Measurements from ENCODE around the gene PAM. TPM values are rescaled to one million over a fixed set of nuclear protein-coding genes. Genes with fewer than 3 reads are reported as not detected.

Gene PAM
- total and polyA plus RNA-seq, 2 of the 8 experiments (the other 6 are each of a cell fraction or from before 2014, with no cell fraction given), result 30.4 to 67.8 TPM

GRCh38 chr5:102902647-102903046 lies 147.5 kb downstream of the PAM start (continued):
- no peak for TF ChIP-seq NANOG (IDR thresholded peaks at IDR 0.05; ENCODE audit: insufficient read depth, low read depth, low read length, poor library complexity, severe bottlenecking)
- TF ChIP-seq SP1 (IDR thresholded peaks at IDR 0.05; ENCODE audit: low read depth, low read length), result no peak
- no peak for TF ChIP-seq RAD21 (IDR thresholded peaks at IDR 0.05 in 1 of 2, conservative IDR thresholded peaks at IDR 0.05 in 1 of 2; ENCODE audit: low read depth in 2 of 2, low read length in 2 of 2)
- TF ChIP-seq TAF1 (IDR thresholded peaks at IDR 0.05; ENCODE audit: low read depth, low read length), result no peak

All from H1 (cell line).